Tibial nerve (tissue), 4 donors: ENCODE results near the gene TPM1.

Experiments
- EP300 ChIP-seq, 2 donors: sonication (generic); formaldehyde crosslinking; IDR thresholded peaks; one replicate each; pipeline ENCODE4 v1.6.1; 2017; ENCODE audit warnings: antibody characterized with exemption in 2 of 2, mild to moderate bottlenecking in 1 of 2
- POLR2A ChIP-seq, 2 donors: fragments of 450-650 bp; IDR thresholded peaks; one replicate each; pipeline ENCODE4 v1.6.1; 2017; ENCODE audit warnings: antibody characterized with exemption in 2 of 2, mild to moderate bottlenecking in 2 of 2, moderate library complexity in 2 of 2
- TF ChIP-seq, protein P1 (sequence below), 5 experiments: fragments of 200-600 bp in 3 of 5; fragments of 450-650 bp in 2 of 5; sonication (generic) in 3 of 5; IDR thresholded peaks; one replicate each; pipeline ENCODE4 v1.5.1; 2016 to 2019; ENCODE audit warnings: antibody characterized with exemption in 5 of 5, mild to moderate bottlenecking in 3 of 5, moderate library complexity in 2 of 5

DNA sequence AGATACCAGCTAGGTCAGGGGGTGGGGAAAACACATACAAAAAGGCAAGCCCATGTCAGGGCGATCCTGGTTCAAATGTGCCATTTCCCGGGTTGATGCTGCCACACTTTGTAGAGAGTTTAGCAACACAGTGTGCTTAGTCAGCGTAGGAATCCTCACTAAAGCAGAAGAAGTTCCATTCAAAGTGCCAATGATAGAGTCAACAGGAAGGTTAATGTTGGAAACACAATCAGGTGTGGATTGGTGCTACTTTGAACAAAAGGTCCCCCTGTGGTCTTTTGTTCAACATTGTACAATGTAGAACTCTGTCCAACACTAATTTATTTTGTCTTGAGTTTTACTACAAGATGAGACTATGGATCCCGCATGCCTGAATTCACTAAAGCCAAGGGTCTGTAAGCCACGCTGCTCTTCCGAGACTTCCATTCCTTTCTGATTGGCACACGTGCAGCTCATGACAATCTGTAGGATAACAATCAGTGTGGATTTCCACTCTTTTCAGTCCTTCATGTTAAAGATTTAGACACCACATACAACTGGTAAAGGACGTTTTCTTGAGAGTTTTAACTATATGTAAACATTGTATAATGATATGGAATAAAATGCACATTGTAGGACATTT is 28.9 kb downstream of the TPM1 start:
- TF ChIP-seq, protein P1, sequence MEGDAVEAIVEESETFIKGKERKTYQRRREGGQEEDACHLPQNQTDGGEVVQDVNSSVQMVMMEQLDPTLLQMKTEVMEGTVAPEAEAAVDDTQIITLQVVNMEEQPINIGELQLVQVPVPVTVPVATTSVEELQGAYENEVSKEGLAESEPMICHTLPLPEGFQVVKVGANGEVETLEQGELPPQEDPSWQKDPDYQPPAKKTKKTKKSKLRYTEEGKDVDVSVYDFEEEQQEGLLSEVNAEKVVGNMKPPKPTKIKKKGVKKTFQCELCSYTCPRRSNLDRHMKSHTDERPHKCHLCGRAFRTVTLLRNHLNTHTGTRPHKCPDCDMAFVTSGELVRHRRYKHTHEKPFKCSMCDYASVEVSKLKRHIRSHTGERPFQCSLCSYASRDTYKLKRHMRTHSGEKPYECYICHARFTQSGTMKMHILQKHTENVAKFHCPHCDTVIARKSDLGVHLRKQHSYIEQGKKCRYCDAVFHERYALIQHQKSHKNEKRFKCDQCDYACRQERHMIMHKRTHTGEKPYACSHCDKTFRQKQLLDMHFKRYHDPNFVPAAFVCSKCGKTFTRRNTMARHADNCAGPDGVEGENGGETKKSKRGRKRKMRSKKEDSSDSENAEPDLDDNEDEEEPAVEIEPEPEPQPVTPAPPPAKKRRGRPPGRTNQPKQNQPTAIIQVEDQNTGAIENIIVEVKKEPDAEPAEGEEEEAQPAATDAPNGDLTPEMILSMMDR (IDR thresholded peaks at IDR 0.05), result no peak
- TF ChIP-seq POLR2A (IDR thresholded peaks at IDR 0.05) (no peak), EP300 (IDR thresholded peaks at IDR 0.05) (no peak)
